Measurements from ENCODE around the gene SMIM23.
"Not testable (repeated sequence)": the region's sequence is repeated elsewhere in the genome, so short reads cannot be mapped to it uniquely, and the experiment has no call there.

The SMIM23 gene

GRCh38 chr5:171773106-171773505 is 12.5 kb upstream of the SMIM23 start:
- DNase-seq (ENCODE audit: low read depth in 2 of 2), result no peak

- no peak for DNase-seq (ENCODE audit: low read depth in 2 of 2)
These were observed 11.2 kb upstream of the SMIM23 start for GRCh38 chr5:171774418-171774817.

GRCh38 chr5:171776213-171776612 is 9.4 kb upstream of the SMIM23 start:
- no peak for DNase-seq (ENCODE audit: low read depth in 2 of 2)

- no peak for DNase-seq (ENCODE audit: low read depth in 2 of 2)
These were observed 8.6 kb upstream of the SMIM23 start for GRCh38 chr5:171776770-171777759.

GRCh38 chr5:171781744-171782143 is 3.9 kb upstream of the SMIM23 start:
- DNase-seq (ENCODE audit: low read depth in 2 of 2), result not testable (repeated sequence)

- DNase-seq (ENCODE audit: low read depth in 2 of 2), result no peak
These were observed 3.2 kb upstream of the SMIM23 start for GRCh38 chr5:171782332-171782966.

- DNase-seq (ENCODE audit: low read depth in 2 of 2), result no peak
These were observed 2.6 kb upstream of the SMIM23 start for GRCh38 chr5:171783051-171783450.

- no peak for DNase-seq (ENCODE audit: low read depth in 2 of 2)
These were observed 3.7 kb downstream of the SMIM23 start for GRCh38 chr5:171789353-171789752.

GRCh38 chr5:171790408-171790807 is 4.8 kb downstream of the SMIM23 start:
- DNase-seq (ENCODE audit: low read depth in 2 of 2), result no peak

- DNase-seq (ENCODE audit: low read depth in 2 of 2), result no peak
These were observed 8.9 kb downstream of the SMIM23 start for GRCh38 chr5:171794470-171794960.

GRCh38 chr5:171795381-171795780 is 9.8 kb downstream of the SMIM23 start:
- no peak for DNase-seq (ENCODE audit: low read depth in 2 of 2)

GRCh38 chr5:171796436-171796835 is 10.8 kb downstream of the SMIM23 start:
- DNase-seq (ENCODE audit: low read depth in 2 of 2), result no peak

GRCh38 chr5:171797543-171797942 is 11.9 kb downstream of the SMIM23 start:
- no peak for DNase-seq (ENCODE audit: low read depth in 2 of 2)

GRCh38 chr5:171798418-171798817 is 12.8 kb downstream of the SMIM23 start:
- DNase-seq (ENCODE audit: low read depth in 2 of 2), result no peak

GRCh38 chr5:171801839-171802238 is 16.2 kb downstream of the SMIM23 start:
- no peak for DNase-seq (ENCODE audit: low read depth in 2 of 2)

- no peak for DNase-seq (ENCODE audit: low read depth in 2 of 2)
These were observed 20.1 kb downstream of the SMIM23 start for GRCh38 chr5:171805746-171806145.

- no peak for DNase-seq (ENCODE audit: low read depth in 2 of 2)
These were observed 21.5 kb downstream of the SMIM23 start for GRCh38 chr5:171806976-171807747.

GRCh38 chr5:171808453-171808852 is 22.8 kb downstream of the SMIM23 start:
- DNase-seq (ENCODE audit: low read depth in 2 of 2), result no peak

- no peak for DNase-seq (ENCODE audit: low read depth in 2 of 2)
These were observed 23.3 kb downstream of the SMIM23 start for GRCh38 chr5:171808951-171809350.

GRCh38 chr5:171810227-171810626 is 24.6 kb downstream of the SMIM23 start:
- DNase-seq (ENCODE audit: low read depth in 2 of 2), result no peak

GRCh38 chr5:171813270-171813669 is 27.7 kb downstream of the SMIM23 start:
- no peak for DNase-seq (ENCODE audit: low read depth in 2 of 2)
